Stimulated activated CD4-positive, alpha-beta T cell treated with anti-CD3 and anti-CD28 coated beads, Interleukin-2, amount 100 ng/mL, for 48 hours (primary cell): ENCODE data around the gene USP4.
"Not testable (repeated sequence)": the region's sequence is repeated elsewhere in the genome, so short reads cannot be mapped to it uniquely, and the experiment has no call there.

Source experiments
- DNase-seq, 2 donors: peaks; one replicate each; pipeline ENCODE4 v3.0.0-alpha.2; 2020

Gene USP4

DNA sequence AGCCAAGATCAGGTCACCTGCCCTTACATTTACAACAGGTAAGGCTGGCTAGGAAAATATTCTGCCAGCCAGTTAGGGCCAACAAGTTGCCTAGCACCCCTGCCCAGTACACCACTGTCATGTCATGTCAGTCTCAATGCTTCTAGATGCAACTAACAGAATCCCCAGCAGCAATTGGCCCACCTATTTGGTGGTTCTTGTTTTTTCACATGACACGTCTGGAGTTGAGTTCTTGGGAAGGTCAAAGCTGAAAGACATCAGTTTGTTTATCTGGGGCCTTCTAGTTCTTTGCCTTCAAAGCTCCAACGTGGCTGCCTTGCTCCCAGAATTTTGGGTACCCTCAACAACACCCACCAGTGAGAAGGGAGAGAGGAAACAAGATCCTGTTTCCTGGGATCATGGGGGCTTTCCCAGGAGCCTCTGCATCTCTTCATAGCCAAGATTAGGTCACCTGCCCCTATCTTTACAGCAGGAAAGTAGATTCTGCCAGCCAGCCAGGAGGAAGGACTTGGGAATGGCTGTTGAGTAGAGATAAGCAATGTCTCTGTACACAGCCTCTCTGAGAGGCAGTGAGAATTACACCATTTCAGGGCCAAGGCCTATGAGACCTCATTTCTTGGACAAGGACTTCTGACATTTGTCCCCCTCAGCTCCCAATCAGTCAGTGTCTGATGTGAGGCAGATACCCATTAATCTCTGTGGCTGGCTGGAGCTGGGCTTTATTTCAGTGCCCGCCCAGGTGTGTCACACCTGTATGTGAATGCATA lies 9.7 kb upstream of the USP4 start:
- DNase-seq = no peak

DNA sequence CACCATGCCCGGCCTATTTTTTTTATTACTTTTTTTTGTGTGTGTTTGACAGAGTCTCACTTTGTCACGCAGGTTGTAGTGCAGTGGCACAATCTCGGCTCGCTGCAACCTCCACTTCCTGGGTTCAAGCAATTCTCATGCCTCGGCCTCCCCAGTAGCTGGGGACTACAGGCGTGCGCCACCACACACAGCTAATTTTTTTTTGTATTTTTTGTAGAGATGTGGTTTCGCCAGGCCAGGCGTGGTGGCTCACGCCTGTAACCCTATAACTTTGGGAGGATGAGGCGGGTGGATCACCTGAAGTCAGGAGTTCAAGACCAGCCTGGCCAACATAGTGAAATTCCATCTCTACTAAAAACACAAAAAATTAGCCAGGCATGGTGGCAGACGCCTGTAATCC lies 8.5 kb upstream of the USP4 start:
- not testable (repeated sequence) for DNase-seq

DNA sequence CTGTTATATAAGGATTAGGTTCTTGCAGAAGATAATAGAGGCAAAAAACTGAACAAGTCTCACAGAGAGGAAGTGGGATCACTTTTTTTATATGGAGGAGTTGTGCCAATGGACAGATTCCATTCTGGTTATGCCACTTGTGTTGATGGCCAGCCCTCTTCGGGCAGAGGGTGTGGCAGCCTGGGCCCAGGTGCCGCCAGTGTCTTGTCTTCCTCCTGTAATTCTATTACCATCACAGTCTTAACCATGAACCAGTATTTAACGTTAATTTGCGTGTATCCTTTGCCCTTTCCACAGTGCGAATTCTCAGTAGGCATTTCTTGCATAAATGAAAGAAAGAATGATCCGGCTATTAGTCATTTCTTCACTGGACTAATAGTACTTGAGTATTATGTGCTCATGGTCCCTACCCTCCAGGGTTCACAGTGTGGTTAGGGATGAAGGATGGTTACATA lies 7.0 kb upstream of the USP4 start:
- no peak for DNase-seq

- DNase-seq = no peak
These were observed 3.3 kb upstream of the USP4 start for GRCh38 chr3:49343163-49343562.

DNA sequence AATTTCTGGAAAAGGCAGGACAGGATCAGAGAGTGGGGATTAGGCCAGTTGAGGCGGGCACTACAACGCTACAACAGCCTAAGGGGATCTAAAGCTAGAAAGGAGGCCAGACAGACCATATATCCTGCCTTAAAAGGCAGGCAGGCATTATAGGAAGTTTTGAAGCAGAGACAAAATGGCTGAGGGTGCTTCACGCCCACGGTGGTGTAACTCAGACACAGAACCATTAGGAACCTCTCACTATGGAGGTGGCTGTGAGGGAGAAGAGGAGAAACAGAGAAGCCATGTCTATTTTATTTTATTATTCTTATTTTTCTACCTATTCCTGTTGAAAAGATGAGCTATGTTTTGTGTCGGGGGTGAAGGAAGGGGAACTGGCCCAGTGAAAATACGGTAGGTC lies 2.1 kb upstream of the USP4 start:
- DNase-seq = no peak

DNA sequence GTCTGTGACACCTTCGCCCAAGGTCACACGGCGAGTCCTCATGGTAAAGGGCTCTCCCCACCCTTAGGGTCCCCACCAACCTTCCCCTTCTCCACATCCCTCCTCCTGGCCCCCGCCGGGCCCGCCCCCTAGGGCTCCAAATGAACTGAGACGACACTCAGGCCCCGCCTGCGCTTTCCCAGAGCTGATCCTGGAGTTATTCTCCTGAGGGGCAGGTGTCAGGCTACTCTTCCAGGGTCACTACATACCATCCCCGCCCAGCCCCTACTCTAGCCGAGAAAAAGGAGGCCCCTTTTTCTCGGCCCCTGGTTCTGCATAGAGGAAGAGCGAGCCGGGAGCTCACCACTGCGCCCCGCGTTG lies 292 bp downstream of the USP4 start:
- DNase-seq = no peak

- no peak for DNase-seq
These were observed 5.8 kb downstream of the USP4 start for GRCh38 chr3:49333916-49334633.

GRCh38 chr3:49333091-49333490 lies 6.8 kb downstream of the USP4 start:
- no peak for DNase-seq

GRCh38 chr3:49329186-49329585 lies 10.7 kb downstream of the USP4 start:
- no peak for DNase-seq

DNA sequence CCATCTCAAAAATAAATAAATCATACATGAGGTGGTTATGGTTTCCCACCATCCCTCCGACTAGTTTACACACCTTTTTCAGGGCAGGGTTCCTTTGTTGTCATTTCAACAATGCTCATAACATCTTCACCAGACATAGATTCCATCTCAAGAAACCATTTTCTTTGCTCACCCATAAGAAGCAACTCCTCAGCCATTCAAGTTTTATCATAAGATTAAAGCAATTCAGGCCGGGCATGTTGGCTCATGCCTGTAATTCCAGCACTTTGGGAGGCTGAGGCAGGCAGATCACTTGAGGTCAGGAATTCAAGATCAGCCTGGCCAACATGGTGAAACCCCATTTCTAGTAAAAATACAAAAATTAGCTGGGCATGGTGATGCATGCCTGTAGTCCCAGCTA lies 11.5 kb downstream of the USP4 start:
- DNase-seq = not testable (repeated sequence)

- DNase-seq = no peak
These were observed 12.4 kb downstream of the USP4 start for GRCh38 chr3:49327485-49327884.

DNA sequence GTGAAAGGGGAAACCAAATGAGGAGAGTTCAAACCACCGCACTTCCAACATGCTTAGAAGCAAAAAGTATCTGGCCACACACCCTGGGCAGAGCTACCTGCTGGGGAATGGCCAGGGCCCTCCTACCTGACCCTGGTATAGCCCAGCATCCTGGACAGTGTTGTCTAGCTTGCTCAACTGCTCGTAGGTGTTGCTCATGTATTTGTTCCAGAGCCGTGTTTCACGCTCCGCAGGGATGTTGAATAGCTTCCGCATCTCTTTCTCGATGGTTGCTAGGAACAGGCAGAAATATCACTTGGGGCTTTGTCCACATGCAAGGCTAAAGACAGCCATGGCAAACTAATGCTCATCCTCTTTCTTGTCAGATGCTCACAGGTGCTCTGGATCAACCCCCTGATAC lies 15.1 kb downstream of the USP4 start:
- DNase-seq = no peak

GRCh38 chr3:49316696-49317457 lies 23.0 kb downstream of the USP4 start:
- DNase-seq = no peak

DNA sequence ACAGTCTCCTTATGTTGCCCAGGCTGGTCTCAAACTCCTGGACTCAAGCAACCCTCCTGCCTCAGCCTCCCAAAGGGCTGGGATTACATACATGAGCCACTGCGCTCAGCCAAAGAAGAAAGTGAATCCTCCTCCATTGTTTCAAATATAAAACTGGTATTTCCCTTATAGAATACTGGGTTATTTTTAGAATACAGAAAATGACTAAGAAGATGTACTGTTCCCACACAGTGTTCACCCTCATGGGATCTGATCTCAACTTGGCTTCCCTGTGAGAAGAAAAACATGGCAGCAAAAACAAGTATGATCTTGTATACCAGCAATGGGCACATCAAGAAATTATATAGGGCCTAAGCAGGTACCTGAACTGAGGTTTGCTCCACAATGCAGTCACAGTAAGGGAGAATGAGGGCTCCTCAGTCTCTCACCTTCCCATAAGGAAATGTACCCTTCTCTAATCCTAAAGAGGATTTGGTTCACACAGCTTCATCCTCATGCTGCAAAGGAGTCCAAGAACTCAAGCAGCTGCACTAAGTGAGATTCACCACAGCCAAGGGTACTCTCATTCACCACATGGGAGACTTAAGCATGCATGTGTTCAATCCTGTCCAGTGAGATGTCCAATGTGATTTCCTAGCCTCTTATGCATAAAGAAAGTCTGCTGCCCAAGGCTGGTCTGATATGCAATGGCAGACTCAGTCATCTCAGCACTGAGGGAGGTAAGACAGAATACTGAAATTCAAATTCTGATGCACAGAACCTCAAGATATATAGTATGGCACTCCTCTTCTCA lies 25.8 kb downstream of the USP4 start:
- no peak for DNase-seq

GRCh38 chr3:49311283-49311682 lies 28.6 kb downstream of the USP4 start:
- DNase-seq = no peak

DNA sequence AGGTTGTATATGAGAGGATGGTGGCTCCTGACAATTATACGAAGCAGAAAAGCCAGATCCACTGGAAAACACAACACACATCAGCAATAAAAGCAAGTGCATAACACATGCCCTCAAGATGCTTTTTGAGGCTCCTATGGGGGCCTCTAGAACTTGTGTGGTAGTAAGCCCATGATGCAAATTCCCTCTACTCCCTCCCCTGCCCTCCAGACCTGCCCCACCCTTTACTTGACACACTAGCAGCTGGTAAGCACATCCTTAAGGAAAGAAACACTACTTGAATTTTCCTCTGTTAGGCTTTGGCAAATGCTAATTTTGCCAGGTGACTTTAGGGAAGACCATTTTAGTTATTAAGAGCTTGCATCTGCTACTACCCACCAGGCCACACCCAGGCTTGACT lies 29.2 kb downstream of the USP4 start:
- no peak for DNase-seq

DNA sequence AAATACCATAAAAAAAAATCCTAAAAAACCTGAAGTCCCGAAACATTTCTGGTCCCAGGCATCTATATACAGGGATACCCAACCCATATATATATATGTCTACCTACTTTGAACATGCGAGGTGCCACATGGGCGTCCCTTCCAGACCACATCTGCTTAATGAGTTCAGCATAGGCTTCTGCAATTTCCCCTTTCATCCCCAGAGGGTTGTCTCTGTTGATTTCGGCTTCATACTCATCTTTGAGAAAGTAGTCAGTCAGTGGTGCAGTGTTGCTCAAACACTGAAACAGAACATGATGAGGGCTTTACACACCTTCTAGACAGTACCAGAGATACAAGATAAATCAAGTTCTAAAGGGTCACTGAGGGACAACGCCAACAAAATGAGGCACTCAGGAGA lies 34.2 kb downstream of the USP4 start:
- DNase-seq = no peak

GRCh38 chr3:49302613-49303012 lies 37.2 kb downstream of the USP4 start:
- no peak for DNase-seq

DNA sequence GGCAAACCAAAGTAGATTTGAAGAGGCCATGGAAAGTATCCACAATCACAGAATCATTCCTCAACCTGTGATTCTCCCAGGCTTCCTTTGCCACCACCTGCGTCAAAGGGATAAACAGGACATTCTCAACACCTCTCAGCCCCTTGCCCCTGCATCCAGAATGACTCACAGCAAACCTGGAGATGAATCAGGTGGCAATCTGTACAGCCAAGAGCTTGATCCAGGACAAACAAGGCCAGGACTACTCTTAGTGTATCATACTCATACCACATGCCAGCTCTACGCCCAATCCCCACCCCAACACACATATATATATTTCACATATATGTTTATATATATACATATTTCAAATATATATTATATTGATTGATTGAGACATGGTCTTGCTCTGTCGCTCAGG lies 39.3 kb downstream of the USP4 start:
- no peak for DNase-seq

- no peak for DNase-seq
These were observed 41.3 kb downstream of the USP4 start for GRCh38 chr3:49298511-49298910.

- no peak for DNase-seq
These were observed 43.0 kb downstream of the USP4 start for GRCh38 chr3:49296781-49297411.

GRCh38 chr3:49295489-49296058 lies 44.3 kb downstream of the USP4 start:
- peak; percentile 6 to 22 for DNase-seq
